ENCODE results near the gene ACD.

The ACD gene

GRCh38 chr16:67663151-67663876, 3.3 kb upstream of the ACD start:
- in situ Hi-C loops (cut with MboI; ENCODE audit: low sequenced_read_pairs): loop anchor here (10.0 kb wide), 1 partner anchor 271 kb away; the partner anchor contains the start of genes CTRL and PSMB10

GRCh38 chr16:67662653-67663010, 2.6 kb upstream of the ACD start:
- in situ Hi-C loops (cut with MboI; ENCODE audit: low sequenced_read_pairs): loop anchor here (10.0 kb wide), 1 partner anchor 272 kb away; the partner anchor contains the start of genes CTRL and PSMB10

GRCh38 chr16:67661886-67662652, 2.0 kb upstream of the ACD start:
- in situ Hi-C loops (cut with MboI; ENCODE audit: low sequenced_read_pairs): loop anchor here (10.0 kb wide), 1 partner anchor 273 kb away; the partner anchor contains the start of genes CTRL and PSMB10

- in situ Hi-C loops (cut with MboI; ENCODE audit: low sequenced_read_pairs): loop anchor here (10.0 kb wide), 1 partner anchor 274 kb away; the partner anchor contains the start of genes CTRL and PSMB10
Observed at GRCh38 chr16:67661101-67661761, 1.2 kb upstream of the ACD start.

- in situ Hi-C loops (cut with MboI; ENCODE audit: low sequenced_read_pairs): loop anchor here (10.0 kb wide), 1 partner anchor 274 kb away; the partner anchor contains the start of genes CTRL and PSMB10
Observed at GRCh38 chr16:67660564-67661028, 536 bp upstream of the ACD start, which contains the start of gene PARD6A. Gene PARD6A (plus strand): TSS chr16:67660960. CDS start chr16:67661039, 79 bp downstream.

- in situ Hi-C loops (cut with MboI; ENCODE audit: low sequenced_read_pairs): no loop called here
Observed at GRCh38 chr16:67658849-67659674, 998 bp downstream of the ACD start.

GRCh38 chr16:67657751-67658518, 2.1 kb downstream of the ACD start:
- in situ Hi-C loops (cut with MboI; ENCODE audit: low sequenced_read_pairs): no loop called here

GRCh38 chr16:67657017-67657608, 2.9 kb downstream of the ACD start:
- in situ Hi-C loops (cut with MboI; ENCODE audit: low sequenced_read_pairs): no loop called here

GRCh38 chr16:67656344-67657016, 3.6 kb downstream of the ACD start:
- in situ Hi-C loops (cut with MboI; ENCODE audit: low sequenced_read_pairs): no loop called here

- in situ Hi-C loops (cut with MboI; ENCODE audit: low sequenced_read_pairs): no loop called here
Observed at GRCh38 chr16:67655363-67655762, 4.7 kb downstream of the ACD start.

- in situ Hi-C loops (cut with MboI; ENCODE audit: low sequenced_read_pairs): no loop called here
Observed at GRCh38 chr16:67654403-67654911, 5.6 kb downstream of the ACD start.

GRCh38 chr16:67653789-67654402, 6.2 kb downstream of the ACD start:
- in situ Hi-C loops (cut with MboI; ENCODE audit: low sequenced_read_pairs): no loop called here

- in situ Hi-C loops (cut with MboI; ENCODE audit: low sequenced_read_pairs): no loop called here
Observed at GRCh38 chr16:67653128-67653788, 6.8 kb downstream of the ACD start.

- in situ Hi-C loops (cut with MboI; ENCODE audit: low sequenced_read_pairs): no loop called here
Observed at GRCh38 chr16:67652578-67653127, 7.4 kb downstream of the ACD start.

GRCh38 chr16:67651847-67652246, 8.2 kb downstream of the ACD start:
- in situ Hi-C loops (cut with MboI; ENCODE audit: low sequenced_read_pairs): no loop called here

GRCh38 chr16:67651039-67651438, 9.0 kb downstream of the ACD start:
- in situ Hi-C loops (cut with MboI; ENCODE audit: low sequenced_read_pairs): no loop called here

- in situ Hi-C loops (cut with MboI; ENCODE audit: low sequenced_read_pairs): no loop called here
Observed at GRCh38 chr16:67650023-67650422, 10.0 kb downstream of the ACD start.
